Activated CD8-positive, alpha-beta T cell treated with anti-CD3 and anti-CD28 coated beads for 36 hours (primary cell): Measurements from ENCODE around the gene EFNA5. TPM values are rescaled to one million over a fixed set of nuclear protein-coding genes. Genes with fewer than 3 reads are reported as not detected.

Experiments used
- ATAC-seq: fragments of 200-7000 bp; cut with Tn5 transposase; one replicate; pipeline ENCODE4 v1.10.0; 2021; ENCODE audit warnings: mild to moderate bottlenecking, moderate library complexity
- CTCF ChIA-PET: fragments of 350-600 bp; sonication (Branson Sonifier 250); formaldehyde crosslinking; loops from one replicate; lab custom pipeline; 2021; ENCODE audit warnings: antibody characterized with exemption; lab: Charles Lee
- POLR2A ChIA-PET: fragments of 350-600 bp; sonication (Branson Sonifier 250); formaldehyde crosslinking; loops from one replicate; lab custom pipeline; 2021; ENCODE audit warnings: antibody characterized with exemption; lab: Charles Lee
- DNase-seq: peaks from one replicate; pipeline ENCODE4 v3.0.0-alpha.2; 2020
- H3K27ac Mint-ChIP-seq: one replicate; pipeline ENCODE4 v1.8.0; 2021; ENCODE audit warnings: mild to moderate bottlenecking, mixed read lengths
- H3K27me3 Mint-ChIP-seq: one replicate; pipeline ENCODE4 v1.8.0; 2021; ENCODE audit warnings: mixed read lengths
- H3K36me3 Mint-ChIP-seq: one replicate; pipeline ENCODE4 v1.8.0; 2021; ENCODE audit warnings: low read depth, mixed read lengths
- H3K4me1 Mint-ChIP-seq: one replicate; pipeline ENCODE4 v1.8.0; 2021; ENCODE audit warnings: low read depth, mixed read lengths
- H3K4me3 Mint-ChIP-seq: one replicate; pipeline ENCODE4 v1.8.0; 2021; ENCODE audit warnings: mild to moderate bottlenecking, moderate library complexity, mixed read lengths
- H3K9me3 Mint-ChIP-seq: one replicate; pipeline ENCODE4 v1.8.0; 2021; ENCODE audit warnings: mixed read lengths
- CTCF ChIP-seq: fragments of 200-600 bp; IDR thresholded peaks from one replicate; pipeline ENCODE4 v1.8.0; 2022; ENCODE audit warnings: antibody characterized with exemption, mild to moderate bottlenecking
- intact Hi-C: fragments of 100-400 bp; cut with micrococcal nuclease; formaldehyde crosslinking; loops from one replicate; pipeline ENCODE4 v1.10.0; 2022
- total RNA-seq, 2 experiments: library from RNA; stranded (reverse); gene quantifications; one replicate each; pipeline ENCODE4 v1.2.3, GENCODE V29; 2021

The EFNA5 gene
- total RNA-seq, 2 experiments from 2014 or later: not detected

GRCh38 chr5:107655831-107656230 is 14.9 kb downstream of the EFNA5 start:
- POLR2A ChIA-PET: no interaction called here
- ATAC-seq (no peak), DNase-seq (no peak)
- CTCF ChIA-PET: no interaction called here
- TF ChIP-seq CTCF: no peak
- intact Hi-C loops: no loop called here
- H3K4me3 Mint-ChIP-seq: no peak overlapping the region
- H3K27me3 Mint-ChIP-seq: peaks cover 20% of the 10 kb centered on the region
- H3K9me3 Mint-ChIP-seq: no peaks in the 10 kb centered on the region
- H3K36me3 Mint-ChIP-seq: no peaks in the 10 kb centered on the region
- H3K4me1 Mint-ChIP-seq: no peaks in the 10 kb centered on the region
- no peak overlapping the region for H3K27ac Mint-ChIP-seq

GRCh38 chr5:107654827-107655226 is 15.9 kb downstream of the EFNA5 start:
- ATAC-seq: no peak
- CTCF ChIA-PET: no interaction called here
- TF ChIP-seq CTCF: no peak
- Mint-ChIP-seq H3K9me3 (no peaks in the 10 kb centered on the region), H3K27ac (no peak overlapping the region), H3K4me1 (no peaks in the 10 kb centered on the region), H3K36me3 (no peaks in the 10 kb centered on the region), H3K27me3 (peaks cover 19% of the 10 kb centered on the region), H3K4me3 (no peak overlapping the region)
- no peak for DNase-seq
- POLR2A ChIA-PET: no interaction called here
- intact Hi-C loops: no loop called here

- CTCF ChIA-PET: no interaction called here
- Mint-ChIP-seq H3K36me3 (no peaks in the 10 kb centered on the region), H3K27ac (no peak overlapping the region), H3K4me3 (no peak overlapping the region), H3K9me3 (no peaks in the 10 kb centered on the region), H3K4me1 (no peaks in the 10 kb centered on the region), H3K27me3 (peaks cover 18% of the 10 kb centered on the region)
- no peak for ATAC-seq
- intact Hi-C loops: no loop called here
- no peak for DNase-seq
- no peak for TF ChIP-seq CTCF
- POLR2A ChIA-PET: no interaction called here
These were observed 17.1 kb downstream of the EFNA5 start for GRCh38 chr5:107653685-107654084.

GRCh38 chr5:107652839-107653607 is 17.7 kb downstream of the EFNA5 start:
- no peak for TF ChIP-seq CTCF
- Mint-ChIP-seq H3K27ac (no peak overlapping the region), H3K9me3 (no peaks in the 10 kb centered on the region), H3K36me3 (no peaks in the 10 kb centered on the region), H3K4me3 (no peak overlapping the region), H3K4me1 (no peaks in the 10 kb centered on the region), H3K27me3 (peaks cover 18% of the 10 kb centered on the region)
- intact Hi-C loops: no loop called here
- ChIA-PET CTCF (no interaction called here), POLR2A (no interaction called here)
- ATAC-seq (no peak), DNase-seq (no peak)

- H3K27me3 Mint-ChIP-seq: peaks cover 17% of the 10 kb centered on the region
- H3K4me3 Mint-ChIP-seq: no peak overlapping the region
- H3K36me3 Mint-ChIP-seq: no peaks in the 10 kb centered on the region
- ChIA-PET CTCF (no interaction called here), POLR2A (no interaction called here)
- intact Hi-C loops: no loop called here
- no peaks in the 10 kb centered on the region for H3K9me3 Mint-ChIP-seq
- H3K27ac Mint-ChIP-seq: no peak overlapping the region
- no peak for TF ChIP-seq CTCF
- no peaks in the 10 kb centered on the region for H3K4me1 Mint-ChIP-seq
- ATAC-seq (no peak), DNase-seq (no peak)
These were observed 18.3 kb downstream of the EFNA5 start for GRCh38 chr5:107652408-107652807.
